ENCODE measurements around the gene ZRANB1. TPM values are rescaled to one million over a fixed set of nuclear protein-coding genes. Genes with fewer than 3 reads are reported as not detected.

ZRANB1 gene
- polyA plus RNA-seq, 4 donors: 6.3 to 17.0 (median 8.2) TPM

DNA sequence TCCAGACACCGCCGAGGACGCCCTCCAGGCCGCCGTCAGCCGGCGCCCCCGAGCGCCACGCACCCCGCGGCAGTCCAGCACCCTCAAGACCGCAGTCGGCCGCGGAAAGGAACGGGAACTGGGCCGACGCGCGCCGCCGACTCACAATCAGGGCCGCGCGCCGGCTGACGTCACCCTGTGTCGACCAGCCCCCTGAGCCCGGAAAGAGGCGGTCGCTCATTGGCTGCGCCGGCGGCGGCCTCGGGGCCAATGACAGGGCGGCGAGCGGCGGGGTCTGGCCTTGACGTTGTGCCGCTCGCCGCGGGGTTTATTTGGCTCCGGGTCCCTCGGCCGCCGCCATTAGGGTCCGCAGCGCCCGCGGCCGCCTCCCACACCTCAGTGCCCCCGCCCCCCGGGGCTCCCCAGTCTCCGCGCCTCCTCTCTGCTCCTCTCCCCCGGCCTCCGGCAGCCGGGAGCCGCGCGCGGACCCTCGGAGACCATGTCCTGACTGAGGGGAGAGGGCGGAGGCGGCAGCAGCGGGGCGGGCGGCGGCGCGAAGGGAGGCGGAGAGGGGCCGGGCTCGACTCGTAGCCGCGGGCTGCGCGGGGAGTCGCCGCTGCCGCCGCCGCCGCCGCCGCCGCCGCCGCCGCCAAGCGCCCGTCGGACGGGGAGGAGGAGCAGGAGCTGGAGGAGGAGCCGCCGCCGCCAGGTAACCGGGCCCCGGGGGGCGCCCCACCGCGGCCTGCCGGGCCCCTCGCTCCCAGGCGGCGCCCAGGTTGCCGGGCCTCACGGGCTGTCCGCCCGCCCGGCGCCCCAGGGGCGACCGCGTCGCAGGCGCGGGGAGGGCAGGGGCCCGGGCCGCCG, 25.1 kb upstream of the ZRANB1 start:
- no peaks in the 10 kb centered on the region for H3K36me3 ChIP-seq (ENCODE audit: control insufficient read depth in 3 of 3, insufficient read depth in 2 of 3, low read depth in 1 of 3, low read length in 3 of 3)
- 0% methylated on average over 72 to 126 of the region's 126 CpGs for WGBS, 3 donors
- no peak for FAIRE-seq
- no peaks in the 10 kb centered on the region for H3K9me3 ChIP-seq (ENCODE audit: control insufficient read depth in 2 of 2, insufficient read depth in 1 of 2, low read depth in 1 of 2, low read length in 1 of 2)
- peaks cover 0 to 9% (median 4%) of the 10 kb centered on the region in 3 donors for H3K4me1 ChIP-seq (ENCODE audit: control insufficient read depth in 3 of 3, insufficient read depth in 2 of 3, low read depth in 1 of 3, low read length in 2 of 3)
- peak overlapping the region; percentile 95 to 98 (median 95) for H3K4me3 ChIP-seq (ENCODE audit: low read depth in 1 of 3, low read length in 3 of 3)
- H3K27me3 ChIP-seq (ENCODE audit: control insufficient read depth in 3 of 3, insufficient read depth in 3 of 3, low read length in 3 of 3): no peaks in the 10 kb centered on the region
- peak; percentile 96 to 98 for DNase-seq
- peak overlapping the region; percentile 98 to 100 (median 99) for H3K27ac ChIP-seq (ENCODE audit: low read depth in 1 of 3, low read length in 2 of 3)

DNA sequence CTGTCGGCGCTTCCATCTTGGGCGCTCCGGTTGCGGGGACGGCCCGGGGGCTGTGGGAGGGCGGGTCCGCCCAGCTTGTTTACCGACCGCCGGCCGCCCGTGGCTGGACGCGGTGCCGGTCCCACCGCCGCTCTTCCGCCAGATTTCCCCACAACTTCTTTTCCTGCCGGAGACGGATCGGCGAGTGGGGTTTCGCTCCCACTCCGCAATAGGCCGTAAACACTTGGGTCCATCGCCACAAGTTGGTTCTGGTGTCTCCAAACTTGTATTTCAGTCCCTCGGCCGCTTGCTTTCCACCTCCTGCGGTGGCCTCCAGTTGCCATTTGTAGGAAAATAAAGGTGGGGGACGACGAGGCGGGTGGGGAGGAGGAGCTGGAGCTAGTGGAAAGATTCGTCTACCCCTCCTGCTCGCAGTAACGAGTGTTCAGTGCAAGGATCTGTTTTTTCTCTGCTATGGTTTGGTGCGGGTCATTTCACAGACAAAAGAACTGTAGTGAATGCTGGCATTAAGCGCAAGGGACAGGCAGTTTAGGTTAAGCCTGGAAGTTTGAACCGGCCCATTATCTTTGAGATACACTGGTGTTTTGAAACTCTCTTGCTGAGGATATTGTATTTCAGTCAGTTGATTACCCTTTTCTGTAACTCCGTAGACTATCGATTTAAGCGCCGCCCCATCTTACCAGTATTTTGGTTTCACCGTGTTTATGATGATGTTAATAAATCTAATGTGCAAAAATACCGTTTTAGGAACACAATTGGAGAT, 24.3 kb upstream of the ZRANB1 start:
- FAIRE-seq: no peak
- Histone ChIP-seq H3K9me3 (ENCODE audit: control insufficient read depth in 2 of 2, insufficient read depth in 1 of 2, low read depth in 1 of 2, low read length in 1 of 2) (no peaks in the 10 kb centered on the region), H3K27ac (ENCODE audit: low read depth in 1 of 3, low read length in 2 of 3) (peak overlapping the region; percentile 98 to 100 (median 99)), H3K4me1 (ENCODE audit: control insufficient read depth in 3 of 3, insufficient read depth in 2 of 3, low read depth in 1 of 3, low read length in 2 of 3) (peaks cover 0 to 9% (median 4%) of the 10 kb centered on the region in 3 donors), H3K4me3 (ENCODE audit: low read depth in 1 of 3, low read length in 3 of 3) (peak overlapping the region; percentile 95 to 98 (median 95)), H3K27me3 (ENCODE audit: control insufficient read depth in 3 of 3, insufficient read depth in 3 of 3, low read length in 3 of 3) (no peaks in the 10 kb centered on the region), H3K36me3 (ENCODE audit: control insufficient read depth in 3 of 3, insufficient read depth in 2 of 3, low read depth in 1 of 3, low read length in 3 of 3) (peaks cover 0 to 4% (median 0%) of the 10 kb centered on the region in 3 donors)
- DNase-seq: peak; percentile 39 to 82
- WGBS, 3 donors: 0 to 1% (median 1%) methylated on average over 28 to 46 of the region's 46 CpGs

DNA sequence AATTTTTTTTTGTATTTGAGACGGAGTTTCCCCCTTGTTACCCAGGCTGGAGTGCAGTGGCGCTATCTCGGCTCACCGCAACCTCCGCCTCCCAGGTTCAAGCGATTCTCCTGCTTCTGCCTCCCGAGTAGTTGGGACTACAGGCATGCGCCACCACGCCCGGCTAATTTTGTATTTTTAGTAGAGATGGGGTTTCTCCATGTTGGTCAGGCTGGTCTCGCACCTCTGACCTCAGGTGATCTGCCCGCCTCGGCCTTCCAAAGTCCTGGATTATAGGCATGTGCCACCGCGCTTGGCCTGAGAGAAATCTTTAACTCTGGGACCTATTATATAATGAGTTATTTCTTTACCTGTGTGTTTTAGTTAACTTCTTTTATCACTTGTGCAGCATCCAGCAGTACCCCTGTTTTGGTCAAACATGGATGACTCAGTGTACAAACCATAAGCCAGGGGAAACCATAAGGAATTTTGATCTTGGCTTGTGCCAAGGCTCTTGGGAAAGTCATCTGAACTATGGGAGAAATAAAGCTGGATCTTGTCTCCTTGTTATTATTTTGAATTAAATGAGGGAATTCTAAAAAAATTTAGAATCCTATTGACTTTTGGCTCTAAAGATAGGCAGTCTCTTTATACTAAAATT, 23.6 kb upstream of the ZRANB1 start:
- H3K27me3 ChIP-seq (ENCODE audit: control insufficient read depth in 3 of 3, insufficient read depth in 3 of 3, low read length in 3 of 3): no peaks in the 10 kb centered on the region
- FAIRE-seq (no peak), DNase-seq (peak in 1 of 2 donors; percentile 28)
- peak overlapping the region in 2 of 3 donors; percentile 95 for H3K4me3 ChIP-seq (ENCODE audit: low read depth in 1 of 3, low read length in 3 of 3)
- 13 to 25% (median 21%) methylated on average over 15 of the region's 15 CpGs for WGBS, 3 donors
- H3K4me1 ChIP-seq (ENCODE audit: control insufficient read depth in 3 of 3, insufficient read depth in 2 of 3, low read depth in 1 of 3, low read length in 2 of 3): peaks cover 0 to 9% (median 4%) of the 10 kb centered on the region in 3 donors
- peaks cover 0 to 9% (median 0%) of the 10 kb centered on the region in 3 donors for H3K36me3 ChIP-seq (ENCODE audit: control insufficient read depth in 3 of 3, insufficient read depth in 2 of 3, low read depth in 1 of 3, low read length in 3 of 3)
- H3K27ac ChIP-seq (ENCODE audit: low read depth in 1 of 3, low read length in 2 of 3): peak overlapping the region in 2 of 3 donors; percentile 98 to 99
- no peaks in the 10 kb centered on the region for H3K9me3 ChIP-seq (ENCODE audit: control insufficient read depth in 2 of 2, insufficient read depth in 1 of 2, low read depth in 1 of 2, low read length in 1 of 2)

DNA sequence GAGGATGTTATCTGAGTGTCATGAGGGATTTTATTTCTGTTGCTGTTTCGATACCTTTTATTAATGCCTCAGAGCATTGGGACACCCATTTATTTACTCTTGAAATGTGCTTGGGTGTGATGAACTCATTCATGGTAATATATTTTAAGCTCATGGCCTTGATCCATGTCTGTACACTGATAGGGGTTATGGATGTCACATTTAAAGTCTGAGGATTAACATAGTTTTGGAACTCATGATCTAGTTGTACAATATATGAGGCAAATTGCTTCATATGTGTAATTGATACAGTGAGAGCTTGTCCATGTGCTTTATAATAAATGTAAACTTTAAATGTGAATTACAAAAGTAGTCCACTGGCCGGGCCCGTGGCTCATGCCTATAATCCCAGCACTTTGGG, 23.0 kb upstream of the ZRANB1 start:
- no peaks in the 10 kb centered on the region for H3K27me3 ChIP-seq (ENCODE audit: control insufficient read depth in 3 of 3, insufficient read depth in 3 of 3, low read length in 3 of 3)
- no peaks in the 10 kb centered on the region for H3K9me3 ChIP-seq (ENCODE audit: control insufficient read depth in 2 of 2, insufficient read depth in 1 of 2, low read depth in 1 of 2, low read length in 1 of 2)
- WGBS, 3 donors: 68 to 75% (median 73%) methylated on average over 3 of the region's 3 CpGs
- DNase-seq: no peak
- peaks cover 0 to 9% (median 0%) of the 10 kb centered on the region in 3 donors for H3K36me3 ChIP-seq (ENCODE audit: control insufficient read depth in 3 of 3, insufficient read depth in 2 of 3, low read depth in 1 of 3, low read length in 3 of 3)
- no peak overlapping the region for H3K27ac ChIP-seq (ENCODE audit: low read depth in 1 of 3, low read length in 2 of 3)
- FAIRE-seq: no peak
- H3K4me3 ChIP-seq (ENCODE audit: low read depth in 1 of 3, low read length in 3 of 3): no peak overlapping the region
- H3K4me1 ChIP-seq (ENCODE audit: control insufficient read depth in 3 of 3, insufficient read depth in 2 of 3, low read depth in 1 of 3, low read length in 2 of 3): peaks cover 0 to 11% (median 4%) of the 10 kb centered on the region in 3 donors

DNA sequence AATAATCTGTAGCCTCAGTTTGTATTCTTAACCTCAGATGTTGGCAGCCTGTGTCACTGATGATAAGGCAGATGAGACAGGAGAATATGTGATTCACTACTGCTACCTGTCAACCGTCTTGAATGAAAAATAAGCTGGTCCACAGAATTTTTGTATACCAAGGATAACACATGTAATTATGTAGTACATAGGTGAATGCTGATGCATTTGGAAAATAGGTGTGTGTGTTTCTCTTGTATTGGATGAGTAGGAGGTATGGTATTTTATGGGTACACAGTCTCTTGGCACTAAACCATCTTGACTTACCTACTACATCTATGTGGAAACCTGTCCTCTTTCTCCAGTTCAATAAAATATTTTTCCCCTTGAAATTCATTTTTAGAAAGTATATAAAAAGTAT, 20.7 kb upstream of the ZRANB1 start:
- FAIRE-seq (no peak), DNase-seq (no peak)
- Histone ChIP-seq H3K27me3 (ENCODE audit: control insufficient read depth in 3 of 3, insufficient read depth in 3 of 3, low read length in 3 of 3) (no peaks in the 10 kb centered on the region), H3K36me3 (ENCODE audit: control insufficient read depth in 3 of 3, insufficient read depth in 2 of 3, low read depth in 1 of 3, low read length in 3 of 3) (peaks cover 0 to 9% (median 0%) of the 10 kb centered on the region in 3 donors), H3K9me3 (ENCODE audit: control insufficient read depth in 2 of 2, insufficient read depth in 1 of 2, low read depth in 1 of 2, low read length in 1 of 2) (no peaks in the 10 kb centered on the region), H3K4me3 (ENCODE audit: low read depth in 1 of 3, low read length in 3 of 3) (no peak overlapping the region), H3K4me1 (ENCODE audit: control insufficient read depth in 3 of 3, insufficient read depth in 2 of 3, low read depth in 1 of 3, low read length in 2 of 3) (peaks cover 0 to 12% (median 4%) of the 10 kb centered on the region in 3 donors), H3K27ac (ENCODE audit: low read depth in 1 of 3, low read length in 2 of 3) (no peak overlapping the region)
- WGBS, 3 donors: 88 to 91% (median 89%) methylated on average over 1 of the region's 1 CpG

DNA sequence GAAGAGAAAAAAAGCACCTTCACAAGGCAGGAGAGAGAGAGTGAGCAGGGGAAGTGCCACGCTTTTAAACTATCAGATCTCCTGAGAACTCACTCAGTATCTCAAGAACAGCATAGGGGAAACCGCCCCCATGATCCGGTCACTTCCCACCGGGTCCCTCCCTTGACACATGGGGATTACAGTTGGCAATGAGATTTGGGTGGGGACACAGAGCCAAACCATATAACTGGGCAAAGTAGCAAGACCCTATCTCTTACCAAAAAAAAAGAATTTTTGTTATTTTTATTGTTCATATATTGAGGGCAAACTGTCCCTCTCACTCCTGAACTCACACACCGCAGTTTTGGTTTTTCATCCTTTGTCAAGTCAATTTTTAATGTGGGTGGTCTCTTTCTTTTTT, 18.2 kb upstream of the ZRANB1 start:
- FAIRE-seq (no peak), DNase-seq (no peak)
- Histone ChIP-seq H3K27me3 (ENCODE audit: control insufficient read depth in 3 of 3, insufficient read depth in 3 of 3, low read length in 3 of 3) (no peaks in the 10 kb centered on the region), H3K4me3 (ENCODE audit: low read depth in 1 of 3, low read length in 3 of 3) (no peak overlapping the region), H3K36me3 (ENCODE audit: control insufficient read depth in 3 of 3, insufficient read depth in 2 of 3, low read depth in 1 of 3, low read length in 3 of 3) (peaks cover 0 to 11% (median 0%) of the 10 kb centered on the region in 3 donors), H3K27ac (ENCODE audit: low read depth in 1 of 3, low read length in 2 of 3) (no peak overlapping the region), H3K4me1 (ENCODE audit: control insufficient read depth in 3 of 3, insufficient read depth in 2 of 3, low read depth in 1 of 3, low read length in 2 of 3) (peaks cover 0 to 6% (median 0%) of the 10 kb centered on the region in 3 donors), H3K9me3 (ENCODE audit: control insufficient read depth in 2 of 2, insufficient read depth in 1 of 2, low read depth in 1 of 2, low read length in 1 of 2) (no peaks in the 10 kb centered on the region)
- 92 to 95% (median 93%) methylated on average over 5 of the region's 5 CpGs for WGBS, 3 donors

DNA sequence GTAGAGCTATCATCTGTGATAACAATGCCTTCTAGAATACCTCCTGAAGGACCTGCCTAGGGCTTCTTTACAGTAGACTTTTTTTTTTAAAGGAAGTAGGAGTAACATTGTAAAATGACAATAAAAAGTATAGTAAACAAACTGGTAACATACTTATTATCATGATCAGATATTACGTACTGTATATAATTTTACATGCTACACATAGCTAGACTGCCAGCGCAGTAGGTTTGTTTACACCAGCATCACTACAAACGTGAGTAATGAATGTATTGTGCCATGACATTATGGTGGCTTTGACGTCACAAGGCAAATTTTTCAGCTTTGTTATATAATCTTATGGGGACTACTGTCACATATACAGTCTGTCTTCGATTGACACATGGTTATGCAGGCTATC, 15.4 kb upstream of the ZRANB1 start:
- no peak for FAIRE-seq
- Histone ChIP-seq H3K27me3 (ENCODE audit: control insufficient read depth in 3 of 3, insufficient read depth in 3 of 3, low read length in 3 of 3) (no peaks in the 10 kb centered on the region), H3K9me3 (ENCODE audit: control insufficient read depth in 2 of 2, insufficient read depth in 1 of 2, low read depth in 1 of 2, low read length in 1 of 2) (peaks cover 0 to 5% of the 10 kb centered on the region in 2 donors), H3K27ac (ENCODE audit: low read depth in 1 of 3, low read length in 2 of 3) (no peak overlapping the region), H3K4me1 (ENCODE audit: control insufficient read depth in 3 of 3, insufficient read depth in 2 of 3, low read depth in 1 of 3, low read length in 2 of 3) (peaks cover 0 to 3% (median 0%) of the 10 kb centered on the region in 3 donors), H3K36me3 (ENCODE audit: control insufficient read depth in 3 of 3, insufficient read depth in 2 of 3, low read depth in 1 of 3, low read length in 3 of 3) (peaks cover 0 to 11% (median 0%) of the 10 kb centered on the region in 3 donors), H3K4me3 (ENCODE audit: low read depth in 1 of 3, low read length in 3 of 3) (no peak overlapping the region)
- 87 to 91% (median 91%) methylated on average over 5 of the region's 5 CpGs for WGBS, 3 donors
- no peak for DNase-seq

DNA sequence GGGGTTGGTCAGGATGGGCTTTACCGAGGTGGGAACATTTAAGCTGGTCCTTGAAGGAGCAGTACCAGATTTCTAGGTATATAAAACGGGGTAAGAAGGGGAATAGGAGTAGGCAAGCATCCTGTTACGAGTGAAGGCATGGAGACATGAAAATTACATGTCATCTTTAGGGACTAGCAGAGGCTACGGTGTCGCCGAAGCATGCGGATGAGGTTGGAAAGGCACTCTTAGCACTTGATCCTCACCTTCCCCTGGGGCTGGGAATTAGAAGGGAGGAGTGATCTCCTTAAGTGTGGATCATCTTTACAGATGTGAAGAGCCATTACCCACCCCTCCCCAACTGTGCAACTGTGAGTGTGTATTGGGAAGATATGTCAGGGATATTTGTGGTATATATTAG, 13.8 kb upstream of the ZRANB1 start:
- FAIRE-seq (no peak), DNase-seq (no peak)
- peaks cover 0 to 3% (median 0%) of the 10 kb centered on the region in 3 donors for H3K4me1 ChIP-seq (ENCODE audit: control insufficient read depth in 3 of 3, insufficient read depth in 2 of 3, low read depth in 1 of 3, low read length in 2 of 3)
- no peak overlapping the region for H3K4me3 ChIP-seq (ENCODE audit: low read depth in 1 of 3, low read length in 3 of 3)
- H3K27me3 ChIP-seq (ENCODE audit: control insufficient read depth in 3 of 3, insufficient read depth in 3 of 3, low read length in 3 of 3): no peaks in the 10 kb centered on the region
- no peak overlapping the region for H3K27ac ChIP-seq (ENCODE audit: low read depth in 1 of 3, low read length in 2 of 3)
- peaks cover 0 to 6% of the 10 kb centered on the region in 2 donors for H3K9me3 ChIP-seq (ENCODE audit: control insufficient read depth in 2 of 2, insufficient read depth in 1 of 2, low read depth in 1 of 2, low read length in 1 of 2)
- H3K36me3 ChIP-seq (ENCODE audit: control insufficient read depth in 3 of 3, insufficient read depth in 2 of 3, low read depth in 1 of 3, low read length in 3 of 3): peaks cover 0 to 2% (median 0%) of the 10 kb centered on the region in 3 donors
- WGBS, 3 donors: 93 to 97% (median 95%) methylated on average over 7 of the region's 7 CpGs
